ENCODE results near the gene FDXR. TPM values are rescaled to one million over a fixed set of nuclear protein-coding genes. Genes with fewer than 3 reads are reported as not detected.
"Not testable (repeated sequence)": the region's sequence is repeated elsewhere in the genome, so short reads cannot be mapped to it uniquely, and the experiment has no call there.

Gene FDXR
- polyA plus RNA-seq, 4 donors = 4.1 to 11.6 (median 9.2) TPM

DNA sequence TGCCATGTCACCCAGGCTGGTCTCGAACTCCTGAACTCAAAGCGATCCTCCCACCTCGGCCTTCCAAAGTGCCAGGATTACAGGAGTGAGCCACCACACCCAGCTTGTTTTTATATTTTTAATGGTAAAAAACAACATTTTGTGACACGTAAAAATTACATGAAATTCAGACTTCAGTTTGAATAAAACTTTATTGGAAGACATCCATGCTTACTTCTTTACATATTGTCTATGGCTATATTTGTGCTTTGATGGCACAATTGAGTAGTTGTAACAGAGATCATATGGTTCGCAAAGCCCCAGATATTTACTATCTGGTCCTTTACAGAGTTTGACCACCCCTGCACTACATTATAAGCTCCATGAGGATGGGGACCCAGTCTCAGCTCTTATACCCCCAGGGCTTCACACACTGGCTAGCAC lies 1.8 kb upstream of the FDXR start:
- no peak for DNase-seq (ENCODE audit: low read depth in 4 of 4, low spot score in 2 of 4)

DNA sequence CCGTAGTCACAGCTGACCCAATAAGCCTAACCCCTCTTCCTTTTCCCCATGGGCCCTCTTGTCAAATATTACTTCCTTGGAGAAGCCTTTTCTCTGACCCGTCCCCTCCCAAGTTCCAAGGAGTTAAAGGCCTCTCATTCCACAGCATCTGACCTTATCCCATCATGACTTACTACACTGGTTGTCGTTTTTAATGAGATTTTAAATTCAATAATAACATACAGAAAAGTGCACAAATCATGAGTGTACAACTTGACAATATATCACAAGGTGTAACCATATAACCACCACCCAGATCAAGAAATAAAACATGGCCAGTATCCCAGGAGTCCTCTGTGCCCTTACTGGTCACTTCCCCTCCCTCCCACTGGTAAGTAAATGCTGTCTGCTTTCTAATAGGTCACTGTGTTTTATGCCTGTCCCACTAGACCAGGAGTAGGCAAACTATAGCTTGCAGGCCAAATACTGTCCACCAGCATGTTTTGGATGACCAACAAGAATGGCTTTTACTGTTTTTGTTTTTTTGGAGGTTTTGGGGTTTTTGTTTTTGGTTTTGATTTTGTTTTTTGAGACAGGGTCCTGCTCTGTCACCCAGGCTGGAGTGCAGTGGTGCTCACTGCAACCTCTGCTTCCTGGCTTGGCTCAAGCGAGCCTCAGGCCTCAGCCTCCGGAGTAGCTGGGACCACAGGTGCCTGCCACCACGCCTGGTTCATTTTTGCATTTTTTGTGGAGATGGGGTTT lies 1.2 kb upstream of the FDXR start:
- DNase-seq (ENCODE audit: low read depth in 4 of 4, low spot score in 2 of 4) = no peak

DNA sequence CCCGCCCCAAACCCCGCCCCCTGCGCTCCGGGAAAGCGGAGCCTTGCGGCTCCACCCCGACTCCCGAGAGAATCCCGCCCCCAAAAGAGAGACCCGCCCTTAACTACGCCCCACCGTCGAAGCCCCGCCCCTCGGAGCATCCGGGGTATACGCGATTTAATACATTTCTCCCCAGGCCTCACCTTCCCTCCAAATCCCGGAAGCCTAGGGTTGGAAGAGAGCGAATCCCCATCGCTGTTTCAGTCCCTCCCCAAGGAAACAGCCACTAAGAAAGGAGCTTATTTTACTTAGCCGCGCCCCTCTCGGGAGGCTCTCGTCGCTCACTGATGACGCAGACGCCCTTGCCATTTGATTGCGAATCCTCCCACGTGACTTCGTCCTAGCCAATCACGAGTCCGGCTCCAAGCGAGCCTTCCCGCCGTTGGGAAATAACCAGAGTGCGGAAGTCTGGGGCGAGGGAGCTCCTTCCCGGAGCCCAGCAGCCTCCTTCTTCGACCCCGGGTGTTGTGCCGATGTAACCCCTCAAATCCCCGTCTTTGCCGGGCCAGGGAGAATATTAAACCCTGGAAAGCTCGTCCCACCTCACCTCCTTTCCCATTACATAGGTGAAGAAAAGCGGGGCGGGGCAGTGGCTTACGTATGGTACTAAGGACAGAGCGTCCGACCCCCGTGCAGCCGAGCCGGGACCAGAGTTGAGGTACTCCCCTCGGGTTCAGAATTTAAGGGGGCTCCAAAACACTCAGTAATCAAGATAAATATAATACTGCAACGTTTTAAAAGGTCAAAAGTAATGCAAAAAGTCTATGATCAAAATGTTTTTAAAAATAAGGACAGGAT lies 461 bp upstream of the FDXR start:
- peak; percentile 98 to 100 (median 100) for DNase-seq (ENCODE audit: low read depth in 4 of 4, low spot score in 2 of 4)

DNA sequence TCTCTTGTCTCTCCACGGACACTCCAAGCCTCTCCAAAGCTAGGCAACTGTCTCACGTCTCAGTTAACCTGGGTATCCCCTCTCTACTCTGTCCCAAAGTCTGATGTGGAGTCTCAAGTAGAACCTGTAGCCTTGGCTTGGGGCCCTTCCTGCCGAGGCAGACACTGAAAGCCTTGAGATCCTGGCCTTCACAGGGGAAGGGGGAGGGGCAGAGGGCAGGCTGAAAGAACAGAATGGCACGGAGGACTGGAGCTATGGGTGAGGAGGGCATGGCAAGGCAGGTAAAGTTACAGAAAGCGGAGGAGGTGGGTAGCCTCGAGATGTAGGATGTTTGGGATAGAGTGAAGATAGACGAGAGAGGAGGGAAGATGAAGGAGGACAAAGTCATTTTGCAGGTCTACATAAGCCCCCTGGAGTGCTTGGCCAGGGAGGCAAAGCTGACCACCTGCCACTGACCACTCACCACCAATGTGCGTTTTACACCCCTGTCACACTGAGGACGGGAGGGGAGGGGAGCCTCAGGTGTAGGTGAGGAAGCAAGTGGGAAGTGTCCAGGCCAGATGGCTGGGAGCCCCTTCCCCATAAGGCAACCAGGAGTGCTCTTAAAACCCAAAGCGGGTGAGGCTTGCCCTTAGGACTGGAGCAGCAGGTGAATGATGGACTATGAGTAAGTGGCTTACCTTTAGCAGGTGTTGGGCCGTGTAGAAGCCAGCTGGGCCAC lies 1.3 kb downstream of the FDXR start:
- DNase-seq (ENCODE audit: low read depth in 4 of 4, low spot score in 2 of 4) = no peak

DNA sequence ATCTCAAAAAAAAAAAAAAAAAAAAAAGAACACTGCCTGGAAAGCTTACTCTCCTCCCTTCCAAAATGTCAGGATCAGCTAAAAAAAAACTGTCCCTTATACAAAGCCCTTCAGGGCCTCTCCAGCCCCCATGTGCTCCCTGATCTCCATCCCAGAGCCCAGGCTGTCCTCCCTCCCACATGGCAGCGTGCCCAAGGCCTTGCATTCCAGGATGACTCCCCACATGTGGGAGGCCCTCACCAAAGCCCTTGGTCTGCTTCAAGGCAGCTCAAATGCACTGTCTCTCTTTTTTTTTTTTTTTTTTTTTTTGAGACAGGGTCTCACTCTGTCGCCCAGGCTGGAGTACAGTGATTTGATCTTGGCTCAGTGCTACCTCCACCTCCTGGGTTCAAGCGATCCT lies 2.3 kb downstream of the FDXR start:
- DNase-seq (ENCODE audit: low read depth in 4 of 4, low spot score in 2 of 4) = no peak

DNA sequence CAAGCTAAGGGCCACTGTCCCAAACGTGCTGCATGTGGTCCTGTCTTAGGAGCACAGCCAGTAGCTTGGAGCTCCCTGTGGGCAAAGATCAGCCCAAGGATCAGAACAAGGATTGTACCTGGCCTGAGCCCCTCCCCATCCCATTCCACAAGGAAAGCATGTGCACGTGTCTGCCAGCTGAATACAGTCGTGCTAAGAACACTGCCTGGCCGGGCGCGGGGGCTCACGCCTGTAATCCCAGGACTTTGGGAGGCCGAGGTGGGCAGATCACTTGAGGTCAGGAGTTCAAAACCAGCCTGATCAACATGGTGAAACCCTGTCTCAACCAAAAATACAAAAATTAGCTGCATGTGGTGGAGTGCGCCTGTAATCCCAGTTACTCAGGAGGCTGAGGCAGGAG lies 2.8 kb downstream of the FDXR start:
- DNase-seq (ENCODE audit: low read depth in 4 of 4, low spot score in 2 of 4) = not testable (repeated sequence)

DNA sequence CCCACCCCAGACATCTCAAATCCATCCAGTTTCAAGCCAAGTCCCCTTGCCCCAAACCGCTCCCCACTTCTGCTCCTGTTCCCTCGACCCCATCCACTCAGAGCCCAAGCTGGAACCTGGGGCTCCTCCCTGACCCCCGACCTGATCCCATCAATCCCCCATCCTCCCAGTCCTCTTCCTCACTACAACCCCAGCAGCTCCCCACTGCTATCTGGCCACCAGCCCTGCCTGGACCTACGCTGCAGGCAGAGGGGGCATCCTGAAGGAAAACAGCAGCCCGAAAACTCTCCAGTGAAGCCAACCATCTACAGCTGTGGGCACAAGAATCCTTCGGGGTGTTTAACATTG lies 3.9 kb downstream of the FDXR start:
- DNase-seq (ENCODE audit: low read depth in 4 of 4, low spot score in 2 of 4) = no peak

DNA sequence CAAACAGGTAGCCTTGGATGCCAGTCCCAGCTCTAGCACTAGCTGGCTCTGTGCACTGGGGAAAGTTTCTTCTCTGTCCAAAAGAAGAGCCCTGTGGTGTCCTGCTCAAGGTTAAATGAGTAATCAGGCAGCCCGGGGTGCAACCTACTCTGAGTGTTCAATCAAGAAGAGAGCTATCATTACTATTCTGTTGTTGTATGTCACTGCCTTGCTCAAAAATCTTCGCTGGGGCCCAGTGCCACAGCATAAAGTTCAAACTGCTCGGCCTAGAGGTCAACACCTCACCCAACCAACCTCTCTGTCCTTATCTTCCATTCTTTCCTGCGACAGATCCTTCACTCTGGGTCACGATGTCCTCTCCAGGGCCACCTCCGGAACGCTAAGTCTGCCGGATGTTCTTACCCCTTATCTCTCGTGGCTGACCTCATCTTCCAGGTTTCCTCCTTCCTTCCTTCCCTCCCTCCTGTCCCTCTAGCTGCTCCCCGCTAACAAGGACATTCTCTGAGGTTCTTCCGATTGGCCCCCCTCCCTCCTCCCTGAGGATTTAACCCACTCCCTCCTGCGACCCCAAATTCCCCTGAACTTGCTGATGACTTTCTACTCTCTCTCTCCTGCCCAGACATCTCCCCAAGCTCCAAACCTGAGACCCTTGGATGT lies 4.4 kb downstream of the FDXR start:
- DNase-seq (ENCODE audit: low read depth in 4 of 4, low spot score in 2 of 4) = no peak

DNA sequence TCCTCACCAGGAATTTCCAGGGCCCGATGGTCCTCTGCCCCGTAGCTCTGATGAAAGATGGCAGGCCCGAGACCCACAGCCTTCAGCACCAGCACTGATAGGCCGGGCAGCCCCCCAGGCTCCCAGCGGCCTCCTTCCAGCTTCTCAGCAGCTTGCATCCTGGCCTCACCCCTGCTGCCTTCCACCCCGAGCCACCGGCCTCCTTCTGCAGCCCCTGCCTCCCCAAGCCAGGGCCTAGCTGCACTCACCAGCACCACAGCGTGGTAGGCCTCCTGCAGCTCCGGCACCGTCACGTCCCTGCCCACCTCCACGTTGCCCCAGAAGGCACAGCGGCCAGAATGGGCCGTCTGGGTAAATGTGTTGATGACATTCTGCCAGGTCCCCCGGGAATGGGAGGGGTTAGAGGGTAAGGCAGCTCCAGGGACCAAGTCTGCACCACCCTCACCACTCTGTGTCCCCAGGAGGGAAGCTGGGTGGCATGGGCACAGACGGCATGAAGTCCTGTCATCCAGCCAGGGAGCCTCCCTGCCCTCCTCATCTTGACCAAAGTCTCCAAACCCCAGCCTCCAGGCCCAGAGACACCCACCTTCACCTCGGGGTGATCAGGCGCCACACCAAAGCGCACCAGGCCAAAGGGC lies 6.5 kb downstream of the FDXR start:
- no peak for DNase-seq (ENCODE audit: low read depth in 4 of 4, low spot score in 2 of 4)

DNA sequence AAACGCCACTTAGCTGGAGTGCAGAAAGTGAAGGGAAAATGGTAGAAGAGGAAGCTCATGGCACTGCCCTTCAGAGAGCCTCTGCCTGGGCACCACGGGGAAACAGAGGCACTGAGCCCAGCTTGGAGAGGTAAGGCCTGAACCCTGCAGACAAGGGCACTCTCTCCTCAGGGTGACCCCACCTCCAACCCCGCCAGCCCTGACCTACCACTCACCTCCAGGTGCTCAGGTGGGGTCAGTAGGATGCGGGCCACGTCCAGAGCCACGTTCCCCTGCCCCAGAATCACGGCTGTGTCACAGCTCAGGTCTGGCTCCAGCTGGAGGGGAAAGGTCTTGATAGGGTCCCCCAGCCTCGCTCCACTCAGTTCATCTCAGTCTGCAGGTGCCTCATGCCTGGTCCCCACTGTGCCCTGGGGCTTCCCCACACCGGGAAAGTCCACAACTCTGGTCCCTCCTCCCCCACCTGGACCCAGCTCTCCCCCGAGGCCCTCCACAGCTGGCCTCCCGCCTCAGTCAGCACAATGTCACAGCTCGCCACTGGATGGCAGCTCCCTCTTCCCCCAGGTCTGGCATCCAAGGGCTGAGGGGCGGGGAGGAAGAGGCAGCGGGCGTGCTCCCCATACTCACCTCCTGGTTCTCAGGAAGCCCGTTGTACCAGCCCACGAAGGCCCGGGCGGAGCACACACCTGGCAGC lies 7.1 kb downstream of the FDXR start:
- no peak for DNase-seq (ENCODE audit: low read depth in 4 of 4, low spot score in 2 of 4)

DNA sequence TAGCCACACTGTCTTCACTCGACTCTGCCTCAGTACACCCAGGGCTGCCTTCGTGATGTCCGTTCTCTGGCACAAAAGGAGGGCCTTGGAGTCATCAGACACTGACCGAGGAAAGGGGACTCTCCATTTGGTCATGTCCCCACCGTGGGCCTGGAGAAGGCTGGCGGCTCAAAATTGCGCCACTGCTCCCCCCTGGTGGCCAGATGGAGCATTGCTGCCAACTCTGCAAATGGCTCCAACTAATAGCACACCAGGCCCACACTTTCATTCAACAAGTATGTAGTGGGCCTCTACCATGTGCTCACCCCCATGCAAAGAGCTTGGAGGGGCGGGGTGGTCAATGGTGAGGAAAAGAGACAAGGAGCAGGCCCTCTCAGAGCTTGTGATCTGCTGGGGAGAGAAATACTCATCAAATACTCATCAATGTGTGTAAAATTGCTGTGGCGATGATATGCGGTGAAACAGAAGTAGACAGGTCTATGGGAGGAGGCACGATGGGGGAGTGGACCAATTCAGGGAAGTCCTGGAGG lies 7.9 kb downstream of the FDXR start:
- DNase-seq (ENCODE audit: low read depth in 4 of 4, low spot score in 2 of 4) = peak in 2 of 4 donors; percentile 46 to 57

DNA sequence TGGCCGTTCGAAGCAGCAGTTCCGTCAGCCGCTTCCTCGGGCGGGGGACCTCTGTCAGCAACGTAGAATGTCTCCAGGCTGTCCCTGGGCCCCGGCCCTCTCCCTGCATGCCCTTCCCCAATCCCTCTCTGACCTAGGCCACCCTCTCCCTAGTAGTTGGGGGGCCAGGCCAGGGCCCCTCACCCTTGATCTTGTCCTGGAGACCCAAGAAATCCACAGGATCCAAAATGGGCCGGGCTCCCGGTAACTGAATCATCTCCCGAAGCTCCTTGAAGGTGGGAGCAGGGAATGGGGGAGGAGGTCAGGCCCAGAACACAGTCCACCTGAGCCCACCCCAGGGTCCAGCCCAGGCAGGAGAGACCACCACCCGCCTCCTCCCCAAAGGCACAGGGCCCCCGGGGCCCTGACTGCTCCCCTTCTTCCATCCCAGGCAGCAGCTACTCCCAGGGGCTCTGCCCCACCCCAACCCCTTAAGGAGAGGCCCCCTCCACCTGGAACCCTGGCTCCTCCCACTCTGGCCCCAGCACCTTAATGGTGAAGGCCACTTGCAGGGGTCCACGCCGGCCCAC lies 8.4 kb downstream of the FDXR start:
- no peak for DNase-seq (ENCODE audit: low read depth in 4 of 4, low spot score in 2 of 4)

DNA sequence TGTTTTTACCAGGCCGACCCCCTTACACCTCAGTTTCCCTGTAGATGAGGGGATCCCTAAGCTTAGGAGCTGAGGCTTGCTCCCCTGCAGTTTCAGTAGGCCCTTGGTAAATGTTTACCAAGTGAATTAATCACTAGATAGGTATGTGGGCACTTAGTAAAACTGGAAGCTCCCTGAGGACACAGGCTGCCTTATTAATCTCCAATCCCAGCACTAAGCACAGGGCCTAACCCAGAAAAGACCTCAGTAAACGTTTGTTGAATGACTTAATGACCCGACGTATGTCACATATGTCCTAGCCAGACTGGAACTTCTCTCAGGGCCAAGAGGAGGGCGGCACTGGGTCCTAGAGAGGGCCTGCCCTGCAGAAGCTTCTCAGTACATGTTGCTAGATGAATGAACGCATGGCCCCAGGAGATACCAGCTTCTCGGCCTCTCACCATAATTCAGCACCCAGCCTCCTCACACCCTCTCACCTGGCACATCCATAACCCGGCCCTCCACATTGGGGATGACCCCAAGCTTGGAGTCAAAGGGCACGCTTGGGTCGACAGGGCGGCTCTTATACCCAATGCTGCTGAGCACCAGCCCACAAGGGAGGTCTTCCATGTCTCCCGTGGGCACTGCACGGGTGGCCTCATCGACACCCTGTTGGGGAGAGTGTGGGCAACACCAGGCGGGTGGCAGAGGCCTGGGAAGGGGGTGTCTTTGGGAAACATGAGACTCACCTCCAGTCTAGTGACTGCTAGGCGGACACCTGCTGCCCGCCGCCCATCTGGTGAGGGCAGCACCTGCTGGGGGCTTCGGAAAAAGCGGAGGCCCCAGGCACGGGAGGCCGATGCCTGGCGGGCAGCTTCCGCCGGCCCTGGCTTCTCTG lies 9.1 kb downstream of the FDXR start:
- DNase-seq (ENCODE audit: low read depth in 4 of 4, low spot score in 2 of 4) = no peak

DNA sequence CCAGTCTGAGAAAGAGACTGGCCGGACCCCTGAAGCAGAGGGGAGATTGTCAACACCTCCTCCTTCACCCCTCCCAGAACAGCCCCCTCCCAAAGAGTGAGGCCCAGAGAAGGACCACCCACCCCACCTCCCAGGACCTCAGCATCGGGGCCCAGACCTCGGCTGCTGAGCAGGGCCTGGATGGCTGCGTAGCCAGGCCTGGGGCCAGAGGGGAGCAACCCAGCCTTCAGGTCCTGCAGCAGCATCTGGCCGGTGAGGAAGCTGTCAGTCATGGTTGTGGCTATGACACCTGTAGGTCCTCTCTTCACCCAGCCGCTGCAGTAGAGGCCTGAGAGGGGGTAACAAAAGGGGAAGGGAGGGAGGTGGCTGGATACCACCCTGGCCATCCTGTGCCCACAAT lies 9.9 kb downstream of the FDXR start:
- no peak for DNase-seq (ENCODE audit: low read depth in 4 of 4, low spot score in 2 of 4)

DNA sequence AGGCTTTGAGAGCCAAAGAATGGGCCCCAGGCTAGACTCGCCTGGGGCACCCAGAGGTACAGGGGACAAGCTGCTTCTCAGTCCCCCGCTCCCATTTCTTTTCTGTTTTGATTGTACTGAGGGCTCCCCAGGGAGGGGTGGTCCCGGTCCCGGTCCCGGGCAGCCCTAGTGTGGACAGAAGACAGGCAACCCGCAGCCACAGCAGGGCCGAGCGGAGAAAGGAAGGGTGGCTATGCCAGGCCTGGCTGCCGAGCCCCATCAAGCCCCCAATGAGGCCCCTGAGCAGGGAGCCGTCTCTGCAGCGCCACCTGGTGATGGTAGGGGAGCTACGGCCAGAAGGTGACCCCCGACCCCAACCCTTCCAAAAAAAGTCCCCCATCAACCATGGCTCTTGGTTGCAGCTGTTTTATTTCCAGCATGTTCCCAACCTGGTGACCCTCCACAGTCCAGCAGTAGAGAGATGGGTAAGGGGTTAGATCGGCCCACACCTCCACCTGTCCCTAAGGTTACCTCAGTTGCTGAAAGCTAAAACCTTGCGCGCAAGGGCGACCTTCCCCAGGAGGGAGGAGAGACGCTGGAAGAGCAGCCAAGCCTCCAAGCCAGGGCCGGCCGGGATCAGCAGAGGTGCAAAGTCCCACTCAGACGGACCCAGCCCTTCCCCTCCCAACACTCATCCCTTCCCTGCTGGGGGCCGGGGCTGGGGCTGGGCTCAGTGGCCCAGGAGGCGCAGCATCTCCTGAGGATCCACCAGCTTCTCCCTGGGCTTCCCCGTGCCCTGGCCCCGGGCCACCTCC lies 10.5 kb downstream of the FDXR start:
- DNase-seq (ENCODE audit: low read depth in 4 of 4, low spot score in 2 of 4) = peak in 2 of 4 donors; percentile 42 to 62

DNA sequence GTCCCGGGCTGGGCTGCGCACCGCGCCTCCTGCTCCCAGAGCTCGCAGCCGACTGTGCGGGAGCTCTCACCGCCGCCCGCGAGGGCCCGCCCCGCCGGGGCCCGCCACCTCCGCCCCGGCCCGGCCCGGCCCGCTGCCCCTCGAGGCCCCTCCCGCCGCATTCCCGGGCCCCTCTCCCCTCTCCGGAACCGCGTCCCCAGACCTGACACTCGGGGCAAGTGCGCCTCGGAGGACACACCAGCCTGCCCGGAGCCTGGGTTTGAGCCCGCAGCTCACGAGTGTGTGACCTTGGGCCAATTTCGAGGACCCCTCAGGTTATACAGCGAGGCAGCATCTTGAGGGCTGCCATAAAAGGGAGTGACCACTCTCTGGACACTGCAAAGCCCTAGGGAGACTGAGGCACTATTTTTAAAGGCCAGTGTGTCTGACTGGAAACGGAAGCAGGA lies 11.1 kb downstream of the FDXR start:
- DNase-seq (ENCODE audit: low read depth in 4 of 4, low spot score in 2 of 4) = no peak

DNA sequence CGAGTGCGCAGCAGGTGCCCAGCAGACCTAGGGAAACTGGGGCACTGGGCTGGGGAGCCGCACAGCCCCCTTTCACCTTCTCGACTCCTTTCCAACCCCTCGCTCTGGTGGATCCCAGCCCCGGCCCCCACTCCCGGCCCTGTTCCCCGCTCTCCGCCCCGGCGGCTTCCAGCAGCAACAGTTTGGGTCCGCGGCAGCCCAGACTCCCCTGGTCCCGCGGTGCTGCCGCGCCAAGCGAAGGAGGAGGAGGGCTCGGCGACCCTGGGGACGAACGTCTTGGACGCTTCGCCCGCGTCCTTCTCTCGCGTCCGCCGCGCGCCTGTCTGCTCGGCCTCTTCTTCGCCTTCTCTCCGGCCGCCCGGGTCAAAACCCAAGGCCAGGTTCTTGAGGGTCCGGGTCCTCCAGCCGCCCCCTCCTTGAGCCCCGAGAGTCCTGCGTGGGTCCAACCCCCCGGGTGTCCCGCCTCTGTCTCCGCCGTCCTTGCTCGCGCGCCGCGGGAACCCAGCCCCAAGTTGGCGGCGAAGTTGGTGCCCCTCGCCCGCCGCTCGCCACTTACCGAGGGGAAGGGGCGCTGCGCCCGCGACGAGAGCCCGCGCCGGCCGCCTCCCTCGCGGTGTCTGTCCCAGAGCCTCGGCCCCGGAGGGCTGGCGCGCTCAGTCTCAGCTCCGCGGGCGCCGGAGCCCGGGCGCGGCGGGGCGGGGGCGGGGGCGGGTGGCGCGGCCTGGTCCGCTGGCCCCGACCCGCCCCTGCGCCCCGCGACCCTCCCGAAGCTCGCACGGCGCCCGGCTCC lies 11.7 kb downstream of the FDXR start:
- DNase-seq (ENCODE audit: low read depth in 4 of 4, low spot score in 2 of 4) = no peak

Data from left renal cortex interstitium (tissue), 4 donors.